HG03025 (cell line): ENCODE data around the gene ZNF423.
A peak's percentile ranks its signal among the peaks of the same experiment; 100 is the strongest.

Experiments used
- ATAC-seq: cut with Tn5 transposase; IDR thresholded peaks from one replicate; pipeline ENCODE4 v1.9.1; 2021; ENCODE audit warnings: mild to moderate bottlenecking, moderate library complexity; ENCODE audit not compliant: unreplicated experiment, low FRiP score

Gene ZNF423

DNA sequence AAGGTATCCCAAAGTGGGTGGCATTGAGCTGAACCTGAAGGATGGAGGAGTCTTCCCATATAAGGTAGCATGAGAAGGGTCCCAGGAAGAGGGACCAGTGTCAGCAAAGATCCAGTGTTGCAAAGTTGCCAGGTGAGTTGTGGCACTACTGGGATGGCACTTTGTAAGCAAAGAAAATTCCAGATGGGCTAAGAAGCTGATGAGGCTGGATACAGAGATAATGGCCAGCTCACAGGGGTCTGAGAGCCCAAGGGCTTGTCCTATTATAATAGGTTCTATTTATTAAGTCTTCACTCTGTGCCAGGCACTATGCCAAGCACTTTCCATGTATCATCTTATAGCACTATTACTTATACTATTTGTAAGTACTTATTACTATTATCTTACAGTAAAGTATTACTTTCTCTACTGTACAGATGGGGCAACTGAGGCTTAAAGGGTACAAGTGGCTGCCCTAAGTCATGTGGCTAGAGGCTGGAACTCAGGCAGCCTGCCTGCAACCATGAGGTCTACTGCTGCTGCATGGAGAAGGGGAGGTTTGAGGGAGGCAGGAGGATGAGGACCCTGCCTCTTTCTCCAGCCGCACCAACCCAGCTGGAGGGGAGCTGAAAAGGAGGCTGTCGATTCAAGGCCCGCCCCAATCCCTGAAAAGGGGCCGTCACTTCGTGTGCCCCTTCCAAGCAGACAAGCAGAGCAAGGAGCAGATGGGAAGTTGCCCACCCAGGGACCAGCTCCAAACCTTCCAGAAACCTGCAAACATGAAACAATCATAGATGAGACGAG, 395.8 kb downstream of the ZNF423 start:
- ATAC-seq: no peak

DNA sequence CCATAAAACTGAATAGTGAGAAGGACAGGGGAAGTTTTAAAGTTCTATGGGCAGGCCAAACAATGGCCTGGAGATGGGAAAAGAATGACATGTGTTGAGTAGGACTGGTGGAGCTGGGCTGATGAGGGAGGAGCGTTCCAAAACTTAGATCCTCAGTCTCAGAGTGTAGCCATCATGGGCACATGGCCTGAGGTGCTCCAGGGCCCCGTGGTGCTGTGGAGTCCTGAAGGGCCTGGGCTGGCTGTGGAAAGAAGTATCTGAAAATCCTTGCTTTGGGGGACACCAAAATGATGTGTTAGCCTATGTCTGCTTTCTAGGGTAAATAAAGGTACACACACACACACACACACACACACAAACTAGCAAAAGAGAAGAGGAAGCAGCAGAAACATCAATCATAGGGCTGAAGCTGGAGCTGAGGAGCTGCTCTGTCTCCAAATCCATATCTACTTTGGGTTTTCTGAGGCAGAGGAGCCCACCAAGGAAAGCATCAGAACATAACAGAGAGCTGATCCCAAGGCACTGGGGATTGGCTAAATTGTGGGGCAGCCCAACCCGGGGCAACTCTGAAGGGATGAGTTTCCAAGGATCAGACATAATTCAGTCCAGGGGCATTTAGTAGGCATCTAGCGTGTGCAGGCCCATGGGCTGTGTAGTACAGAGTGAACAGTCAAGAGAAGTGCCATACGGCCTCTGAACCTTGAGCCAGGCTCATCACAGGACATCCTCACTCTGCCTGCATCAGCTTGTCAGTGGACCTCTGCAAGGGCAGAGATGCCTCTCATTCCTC, 397.1 kb downstream of the ZNF423 start:
- no peak for ATAC-seq

DNA sequence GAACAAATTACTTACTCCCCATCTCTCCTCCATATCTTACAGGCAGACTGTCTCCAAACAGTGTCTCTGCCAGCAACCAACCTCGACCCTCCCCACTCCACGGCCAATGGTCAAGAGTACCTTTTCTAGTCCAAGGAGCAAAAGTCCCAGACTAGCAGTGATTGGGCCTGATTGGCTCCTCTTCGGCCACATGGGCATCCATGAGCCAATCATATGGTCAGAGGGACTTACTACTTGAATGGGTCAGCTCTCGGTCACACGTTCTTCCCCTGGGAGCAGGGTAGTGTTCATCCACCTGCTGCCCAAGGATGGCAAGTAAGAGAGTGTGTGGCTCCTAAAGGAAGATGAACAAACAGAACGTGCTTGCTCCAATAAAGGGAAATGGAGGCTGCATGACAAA, 397.7 kb downstream of the ZNF423 start:
- no peak for ATAC-seq

DNA sequence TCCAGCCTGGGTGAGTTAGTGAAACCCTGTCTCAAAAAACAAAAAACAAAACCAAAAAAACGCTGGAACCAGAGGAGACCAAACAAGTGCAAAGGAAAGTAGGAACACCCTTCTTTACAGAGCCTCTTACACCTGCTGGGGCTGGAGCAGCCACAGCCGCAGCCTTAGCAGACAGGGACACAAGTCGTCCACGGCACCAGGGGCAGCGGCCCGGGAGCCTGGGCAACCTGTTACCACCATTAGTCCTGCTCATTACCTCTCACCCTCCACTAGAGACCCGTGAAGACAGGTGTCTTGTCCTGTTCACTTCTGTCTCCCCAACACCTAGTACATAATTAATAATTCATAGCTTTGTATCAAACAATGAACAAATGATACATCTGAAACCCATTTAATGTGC, 398.7 kb downstream of the ZNF423 start:
- ATAC-seq: no peak

GRCh38 chr16:49456763-49457162, 399.1 kb downstream of the ZNF423 start:
- no peak for ATAC-seq

DNA sequence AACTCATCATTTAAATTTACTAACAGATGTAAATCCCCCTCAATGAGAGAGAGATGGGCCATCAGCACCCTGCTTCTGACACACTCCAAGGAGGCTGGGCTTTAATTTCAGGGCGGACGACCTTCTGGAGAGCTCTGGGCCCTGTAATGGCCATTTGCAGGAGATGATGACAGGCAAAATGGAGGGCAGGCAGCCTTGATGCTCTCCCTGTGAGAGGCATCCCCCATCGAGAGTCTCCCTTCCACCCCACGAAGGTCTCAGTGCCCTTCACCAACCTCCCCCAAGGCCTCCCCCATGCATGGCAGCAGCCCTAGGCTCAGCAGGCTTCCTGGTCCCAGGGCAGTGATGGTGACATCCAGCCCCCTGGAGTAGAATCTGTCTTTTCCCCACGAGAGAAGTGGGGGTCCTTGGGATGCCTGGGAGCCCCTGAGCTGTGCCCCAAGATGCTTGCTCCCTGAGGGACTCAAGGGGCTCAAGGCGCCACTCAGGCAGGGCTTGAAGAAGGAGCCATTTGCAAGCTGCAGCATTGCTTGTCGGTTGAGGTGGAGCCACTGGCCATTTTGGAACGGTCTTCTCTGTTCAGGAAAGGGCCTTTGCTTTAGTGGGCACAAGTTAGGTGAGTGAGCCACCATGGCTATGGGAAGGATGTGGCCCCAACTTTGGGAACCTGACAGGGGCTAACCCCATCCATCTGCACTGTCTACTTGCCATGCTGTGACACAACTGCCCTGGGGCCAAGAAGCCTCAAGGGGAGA, 399.7 kb downstream of the ZNF423 start:
- no peak for ATAC-seq

DNA sequence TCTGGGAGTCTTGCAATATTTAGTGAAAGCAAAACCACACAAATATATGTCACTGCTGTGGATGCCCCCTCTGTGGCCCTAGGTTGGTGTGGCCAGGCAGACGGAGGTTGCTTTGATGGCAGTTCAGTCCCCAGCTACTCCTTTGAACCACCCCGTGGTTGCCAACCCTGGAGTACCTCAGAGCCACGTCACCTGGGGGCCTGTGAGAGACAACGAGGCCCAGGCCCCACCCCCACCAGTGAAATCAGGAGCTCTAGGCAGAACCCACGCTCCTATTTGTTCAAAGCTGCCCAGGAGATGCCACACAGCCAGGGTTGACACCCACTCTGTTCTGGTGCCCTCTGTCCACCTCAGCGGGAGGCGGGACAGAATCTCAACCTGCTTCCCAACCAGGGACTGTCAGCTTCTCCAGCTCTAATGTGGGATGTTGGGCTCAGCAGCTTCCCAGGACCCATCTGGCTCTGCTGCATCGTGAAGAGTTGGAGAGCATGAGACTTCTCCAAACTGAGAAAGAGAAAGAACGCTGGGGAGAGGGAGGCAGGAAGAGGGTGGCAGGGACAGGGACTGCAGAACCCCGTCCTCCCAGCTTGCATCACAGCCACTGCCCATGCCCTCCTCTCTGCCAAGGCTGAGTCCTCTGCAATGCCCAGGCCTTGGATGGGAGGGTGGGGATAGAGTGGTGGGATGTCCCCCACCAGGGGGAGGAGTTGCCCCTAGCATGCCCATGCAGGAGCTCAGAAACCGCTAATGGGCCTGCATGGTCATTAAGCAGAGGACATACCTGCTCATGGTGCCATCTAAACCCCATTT, 400.5 kb downstream of the ZNF423 start:
- no peak for ATAC-seq

- no peak for ATAC-seq
Observed at GRCh38 chr16:49454426-49455180, 401.3 kb downstream of the ZNF423 start.

GRCh38 chr16:49453983-49454382, 401.9 kb downstream of the ZNF423 start:
- ATAC-seq: no peak

GRCh38 chr16:49453021-49453420, 402.9 kb downstream of the ZNF423 start:
- ATAC-seq: no peak

- ATAC-seq: no peak
Observed at GRCh38 chr16:49452578-49452977, 403.3 kb downstream of the ZNF423 start.

DNA sequence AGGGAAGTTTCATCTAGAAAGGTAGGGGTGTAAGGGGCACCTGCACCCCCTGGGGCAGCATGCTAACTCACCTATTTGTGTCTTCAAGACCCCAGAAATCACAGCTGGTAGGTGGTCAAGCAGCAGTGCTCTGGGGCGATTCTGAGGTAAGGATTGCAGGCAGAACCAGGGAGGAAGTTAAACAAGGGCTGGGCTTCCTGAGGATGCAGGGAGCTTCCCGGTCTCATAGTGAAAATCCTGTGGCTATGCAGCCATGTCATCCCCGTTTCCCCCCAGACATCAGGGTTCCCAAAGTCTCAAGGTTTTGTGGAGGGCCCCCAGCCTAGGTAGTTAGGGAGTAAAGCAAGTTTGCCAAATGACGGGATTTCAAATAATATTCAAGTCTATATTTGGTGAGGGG, 403.8 kb downstream of the ZNF423 start:
- no peak for ATAC-seq

GRCh38 chr16:49446805-49447204, 409.1 kb downstream of the ZNF423 start:
- no peak for ATAC-seq

DNA sequence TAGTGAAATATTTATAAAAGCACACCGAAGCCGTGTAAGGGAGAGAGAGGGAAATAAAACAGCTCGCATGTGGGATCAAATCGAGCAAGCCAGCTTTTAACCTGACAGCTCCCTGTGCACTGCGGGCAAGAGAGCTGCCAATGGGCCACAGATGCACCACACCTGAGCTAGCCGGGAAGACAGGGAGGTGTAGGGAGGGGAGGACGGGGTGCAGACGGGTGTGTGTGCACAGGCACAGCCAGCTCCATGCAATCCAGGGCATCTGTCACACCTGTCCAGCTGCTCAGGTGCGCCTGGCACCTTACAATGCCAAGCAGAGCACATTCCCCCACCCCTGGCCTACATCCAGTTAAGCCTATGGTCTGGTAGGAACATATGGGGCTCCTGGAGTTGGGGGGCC, 412.3 kb downstream of the ZNF423 start:
- no peak for ATAC-seq

DNA sequence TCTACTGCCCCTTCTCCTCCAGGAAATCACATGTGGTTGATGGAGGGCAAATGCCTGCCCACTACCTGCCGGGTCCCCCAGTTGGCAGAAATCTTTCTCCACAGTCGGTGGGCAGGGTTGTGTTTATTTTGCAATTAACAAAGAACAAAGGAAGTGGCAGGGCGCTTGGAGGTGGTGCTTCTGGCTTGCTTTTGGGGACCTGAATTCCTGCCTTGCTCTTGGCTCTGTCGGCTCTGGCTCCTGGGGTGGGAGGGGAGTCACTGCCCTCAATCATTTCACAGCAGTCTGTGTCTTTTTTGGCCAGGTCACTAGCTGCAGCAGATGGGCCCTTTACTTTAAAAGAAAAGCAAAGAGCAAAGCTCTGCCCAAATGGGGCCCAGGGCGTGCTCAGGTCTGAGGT, 413.1 kb downstream of the ZNF423 start:
- ATAC-seq: no peak

DNA sequence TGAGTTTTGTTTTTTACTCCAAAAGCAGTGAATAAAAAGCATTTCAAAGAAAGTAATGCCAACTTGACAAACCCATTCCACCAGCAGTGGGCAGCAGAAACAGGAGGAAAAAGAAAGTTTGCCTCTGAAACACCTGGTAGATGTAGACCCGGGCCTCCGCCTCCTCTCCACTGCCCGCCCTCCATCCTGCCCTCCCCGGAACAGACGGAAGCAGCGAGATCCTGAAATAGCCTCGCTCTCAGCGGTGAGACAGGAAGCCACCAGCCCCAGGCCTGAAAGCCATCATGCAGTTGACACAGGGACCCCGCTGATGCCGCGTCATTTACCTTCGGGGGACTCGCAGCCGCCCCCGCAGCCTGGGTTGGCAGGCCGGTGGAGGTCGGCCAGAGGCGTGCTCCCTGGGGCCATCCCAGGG, 414.5 kb downstream of the ZNF423 start:
- peak; percentile 95 for ATAC-seq

- ATAC-seq: no peak
Observed at GRCh38 chr16:49440156-49441065, 415.5 kb downstream of the ZNF423 start.

DNA sequence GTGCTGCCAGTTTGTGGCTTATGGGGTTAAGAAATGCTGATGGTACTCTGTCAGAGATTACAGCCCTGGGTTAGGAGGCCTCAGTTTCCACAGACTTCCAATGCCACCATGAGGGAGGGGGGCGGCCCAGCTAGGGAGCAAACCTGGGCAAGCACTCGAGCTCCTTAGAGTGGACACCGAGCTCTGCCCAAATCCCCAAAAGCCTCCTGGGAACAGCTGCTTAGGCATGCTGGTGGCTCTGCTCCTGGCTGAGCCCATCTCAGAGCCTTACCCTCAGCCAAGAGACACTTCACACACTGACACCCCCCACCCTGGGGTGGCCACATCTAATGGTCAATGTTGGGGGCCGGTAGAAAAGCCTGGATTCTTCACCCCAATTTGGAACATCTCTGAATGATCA, 416.2 kb downstream of the ZNF423 start:
- ATAC-seq: no peak

GRCh38 chr16:49439050-49439449, 416.9 kb downstream of the ZNF423 start:
- ATAC-seq: no peak
